Measurements from ENCODE around the gene SLC25A24. TPM values are rescaled to one million over a fixed set of nuclear protein-coding genes. Genes with fewer than 3 reads are reported as not detected.
"Not testable (repeated sequence)": the region's sequence is repeated elsewhere in the genome, so short reads cannot be mapped to it uniquely, and the experiment has no call there.

The SLC25A24 gene
- total RNA-seq, 1 experiment from 2014 or later = 71.5 TPM

DNA sequence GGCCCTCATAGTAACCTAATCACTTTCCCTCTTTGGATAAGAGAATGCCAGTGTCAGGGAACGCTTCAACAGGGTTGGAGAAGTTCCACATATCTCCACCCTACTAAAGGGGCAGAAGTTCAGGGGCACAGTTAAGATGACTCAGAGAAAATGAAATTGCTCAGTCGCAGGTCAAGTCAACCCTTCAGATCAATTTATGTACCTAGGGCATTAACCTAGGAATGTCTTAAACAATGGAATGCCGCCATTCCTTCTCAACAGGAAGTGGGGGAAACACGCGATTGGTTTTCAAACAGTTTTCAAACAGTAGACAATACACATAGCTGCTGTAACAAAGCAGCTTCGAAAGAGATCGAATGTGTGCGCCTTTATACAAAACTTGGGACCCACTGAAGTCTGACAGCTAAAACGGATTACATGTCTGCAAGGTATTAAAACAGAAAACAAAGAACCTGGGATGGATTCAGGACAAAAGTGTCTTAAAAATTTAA lies 897 bp downstream of the SLC25A24 start:
- peak; percentile 43 for DNase-seq (ENCODE audit: low read depth)

DNA sequence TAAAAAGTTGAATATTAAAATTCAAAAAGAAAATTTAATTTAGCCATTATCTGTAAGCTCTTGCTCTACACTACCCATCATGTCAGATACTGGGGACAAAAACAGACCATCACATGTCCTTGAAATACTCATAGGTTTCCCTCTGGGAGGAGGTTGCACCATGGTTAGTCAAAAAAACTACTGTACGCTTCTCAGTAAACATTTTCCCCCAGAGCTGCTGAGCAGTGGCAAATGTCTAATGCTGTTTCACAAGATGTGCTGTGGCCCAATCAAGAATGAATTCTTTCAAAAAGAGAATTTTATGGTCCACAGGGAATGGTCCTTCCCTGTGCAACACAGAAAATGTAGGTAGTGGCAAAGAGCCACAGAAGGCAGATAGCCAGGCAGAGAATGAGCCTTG lies 6.1 kb downstream of the SLC25A24 start:
- no peak for DNase-seq (ENCODE audit: low read depth)

- DNase-seq (ENCODE audit: low read depth) = no peak
These were observed 6.8 kb downstream of the SLC25A24 start for GRCh38 chr1:108193333-108193732.

DNA sequence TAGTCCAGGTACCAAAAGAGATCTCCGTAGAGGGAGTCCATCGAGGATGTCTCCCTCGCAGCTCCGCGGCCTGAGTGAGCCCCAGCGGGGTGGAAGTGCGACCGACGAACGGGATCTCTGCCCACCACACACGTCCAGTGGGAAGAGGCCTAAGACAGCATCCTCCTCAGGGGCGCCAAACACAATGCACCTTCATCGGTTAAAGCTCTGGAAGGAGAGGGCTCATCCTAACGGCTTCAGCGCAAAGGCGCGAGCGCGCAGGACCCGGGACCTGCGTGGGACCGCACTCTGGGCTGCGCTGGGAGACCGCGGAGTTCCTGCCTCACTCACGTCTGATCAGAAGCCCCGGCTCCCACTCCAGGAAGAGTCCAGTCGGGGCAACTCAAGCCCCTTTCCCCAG lies 7.6 kb downstream of the SLC25A24 start:
- no peak for DNase-seq (ENCODE audit: low read depth)

DNA sequence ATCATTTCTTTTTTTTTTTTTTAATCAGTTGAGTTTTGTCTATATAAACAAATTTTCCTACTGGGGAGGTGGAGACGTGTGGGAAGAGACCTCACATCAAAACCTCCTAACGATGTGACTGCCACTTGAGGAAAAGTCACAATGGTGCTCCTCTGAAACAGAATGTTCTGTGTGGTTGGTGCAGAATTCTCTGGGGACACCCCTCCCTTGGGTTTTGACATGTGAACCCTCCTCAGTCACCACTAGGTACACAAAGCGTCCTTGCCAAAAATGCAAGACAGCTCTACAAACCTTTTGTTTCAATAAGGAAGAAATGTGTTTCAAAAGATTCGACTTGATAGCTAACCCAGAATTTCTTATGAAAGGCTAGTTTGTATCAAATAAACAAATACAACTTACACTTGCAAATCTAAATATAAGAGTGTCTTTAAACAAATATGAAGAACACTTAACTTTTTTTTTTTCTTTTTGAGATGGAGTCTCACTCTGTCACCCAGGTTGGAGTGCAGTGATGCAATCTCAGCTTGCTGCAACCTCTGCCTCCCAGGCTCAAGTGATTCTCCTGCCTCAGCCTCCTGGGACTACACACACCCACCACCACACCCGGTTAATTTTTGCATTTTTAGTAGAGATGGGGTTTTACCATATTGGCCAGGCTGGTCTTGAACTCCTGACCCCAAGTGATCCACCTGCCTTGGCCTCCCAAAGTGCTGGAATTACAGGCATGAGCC lies 9.3 kb downstream of the SLC25A24 start:
- peak; percentile 43 for DNase-seq (ENCODE audit: low read depth)

DNA sequence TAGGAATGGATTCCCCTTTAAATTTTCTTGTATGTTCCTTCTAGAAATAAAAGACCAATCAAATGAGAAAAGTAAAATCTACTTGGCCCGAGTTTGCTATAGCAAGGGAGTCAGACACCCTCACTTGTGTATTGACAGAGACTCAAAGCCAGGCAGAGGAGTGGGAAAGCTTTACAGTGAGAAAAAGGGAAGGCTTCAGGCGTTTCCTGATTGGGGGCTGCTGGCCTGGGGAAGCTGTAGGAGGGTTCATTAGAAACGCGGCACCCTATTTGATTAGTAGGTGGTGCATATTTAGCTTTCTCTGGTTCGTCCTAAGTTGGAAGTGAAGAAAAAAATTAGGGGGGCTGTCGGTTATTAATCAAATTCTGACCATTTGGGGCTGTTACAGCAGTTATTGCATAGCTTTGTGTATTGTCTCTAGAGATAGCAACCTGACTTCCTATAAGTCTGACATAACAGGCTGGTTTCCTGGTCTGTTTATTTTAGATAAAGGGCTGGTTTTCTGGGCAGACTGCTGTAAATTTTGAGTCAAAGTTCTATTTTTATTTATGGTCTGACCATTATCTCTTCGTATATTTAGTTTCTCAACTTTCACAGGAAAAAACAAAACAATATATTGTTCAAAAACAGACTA lies 10.0 kb downstream of the SLC25A24 start:
- no peak for DNase-seq (ENCODE audit: low read depth)

DNA sequence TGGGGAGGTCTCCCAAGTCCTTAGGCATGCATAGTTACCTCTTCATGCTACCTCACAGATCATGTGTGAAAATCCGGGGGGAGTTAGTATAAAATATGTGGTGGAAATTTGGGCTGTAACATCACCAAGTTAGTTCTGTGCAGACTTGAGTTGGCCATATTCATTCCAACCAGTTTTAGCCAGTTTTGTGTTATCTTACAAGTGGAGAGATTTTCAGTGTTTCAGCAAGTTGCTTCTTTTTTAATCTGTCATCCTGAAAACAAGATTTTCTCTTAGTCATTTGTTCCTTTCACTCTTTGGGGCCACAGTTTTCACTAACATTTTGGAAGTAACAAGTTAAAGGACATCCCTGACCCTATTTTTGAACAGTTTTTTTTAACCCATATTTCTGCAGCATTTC lies 11.3 kb downstream of the SLC25A24 start:
- no peak for DNase-seq (ENCODE audit: low read depth)

- DNase-seq (ENCODE audit: low read depth) = no peak
These were observed 17.0 kb downstream of the SLC25A24 start for GRCh38 chr1:108182959-108183700.

DNA sequence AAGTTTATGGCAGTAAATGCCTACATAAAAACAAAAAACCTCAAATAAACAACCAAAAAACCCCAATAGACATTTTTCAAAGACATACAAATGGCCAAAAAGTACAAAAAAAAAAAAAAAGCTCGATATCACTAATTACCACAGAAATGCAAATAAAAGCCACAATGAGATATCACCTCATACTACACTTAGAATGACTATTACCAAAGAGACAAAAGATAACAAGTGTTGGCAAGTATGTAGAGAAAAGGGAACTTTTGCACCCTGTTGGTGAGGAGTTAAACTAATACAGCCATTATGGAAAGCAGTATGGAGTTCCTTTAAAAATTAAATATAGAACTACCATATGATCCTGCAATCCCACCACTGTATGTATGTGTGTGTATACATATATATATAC lies 21.1 kb downstream of the SLC25A24 start:
- DNase-seq (ENCODE audit: low read depth) = no peak

DNA sequence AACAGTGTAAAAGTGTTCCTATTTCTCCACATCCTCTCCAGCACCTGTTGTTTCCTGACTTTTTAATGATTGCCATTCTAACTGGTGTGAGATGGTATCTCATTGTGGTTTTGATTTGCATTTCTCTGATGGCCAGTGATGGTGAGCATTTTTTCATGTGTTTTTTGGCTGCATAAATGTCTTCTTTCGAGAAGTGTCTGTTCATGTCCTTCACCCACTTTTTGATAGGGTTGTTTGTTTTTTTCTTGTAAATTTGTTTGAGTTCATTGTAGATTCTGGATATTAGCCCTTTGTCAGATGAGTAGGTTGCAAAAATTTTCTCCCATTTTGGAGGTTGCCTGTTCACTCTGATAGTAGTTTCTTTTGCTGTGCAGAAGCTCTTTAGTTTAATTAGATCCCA lies 37.7 kb downstream of the SLC25A24 start:
- DNase-seq (ENCODE audit: low read depth) = not testable (repeated sequence)

GRCh38 chr1:108159951-108160350 lies 40.2 kb downstream of the SLC25A24 start:
- DNase-seq (ENCODE audit: low read depth) = not testable (repeated sequence)

DNA sequence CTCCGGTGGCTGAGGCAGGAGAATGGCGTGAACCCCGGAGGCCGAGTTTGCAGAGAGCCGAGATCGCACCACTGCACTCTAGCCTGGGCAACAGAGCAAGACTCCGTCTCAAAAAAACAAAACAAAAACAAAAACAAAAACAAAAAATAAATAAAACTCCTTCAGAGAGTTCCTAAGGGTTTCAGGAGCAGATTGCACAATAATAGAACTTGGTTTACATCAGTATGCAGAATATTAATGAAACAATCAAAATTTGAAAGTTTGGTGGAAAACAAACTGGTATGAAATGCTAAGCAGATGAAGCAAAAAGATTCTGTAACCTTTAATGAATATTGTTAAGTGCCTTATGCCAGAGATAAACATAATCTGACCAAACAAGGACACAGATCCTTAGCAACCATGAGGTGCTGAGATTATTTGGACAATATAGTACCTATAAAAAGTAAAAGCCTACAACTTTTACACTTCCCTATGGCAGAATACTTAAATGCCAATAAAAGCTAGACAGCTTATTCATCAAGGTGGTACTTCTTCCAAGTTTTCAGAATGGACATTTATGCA lies 41.2 kb downstream of the SLC25A24 start:
- DNase-seq (ENCODE audit: low read depth) = no peak

GRCh38 chr1:108154314-108154713 lies 45.8 kb downstream of the SLC25A24 start:
- no peak for DNase-seq (ENCODE audit: low read depth)

DNA sequence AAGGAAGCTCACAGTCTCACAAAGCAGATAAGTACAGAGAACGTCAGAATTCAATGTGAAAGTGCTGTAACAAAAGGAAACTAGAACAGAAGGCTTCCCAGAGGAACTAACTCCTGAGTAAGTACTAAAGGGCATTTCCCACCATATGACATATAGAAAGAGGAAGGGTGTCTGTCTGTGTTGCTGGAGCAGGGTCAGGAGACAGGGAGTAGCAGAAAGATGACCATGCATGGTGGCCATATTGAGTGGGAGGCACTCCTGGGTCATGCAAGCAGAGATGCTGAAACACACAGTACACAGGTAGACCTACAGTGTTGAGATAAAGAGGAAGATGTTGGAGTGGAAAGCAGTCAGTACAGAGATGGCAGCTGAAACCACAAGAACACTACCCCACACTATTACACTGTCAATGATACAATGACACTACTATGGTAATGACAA lies 47.3 kb downstream of the SLC25A24 start:
- no peak for DNase-seq (ENCODE audit: low read depth)

- DNase-seq (ENCODE audit: low read depth) = no peak
These were observed 48.6 kb downstream of the SLC25A24 start for GRCh38 chr1:108151548-108151947.

GRCh38 chr1:108149796-108150467 lies 50.2 kb downstream of the SLC25A24 start:
- DNase-seq (ENCODE audit: low read depth) = no peak

DNA sequence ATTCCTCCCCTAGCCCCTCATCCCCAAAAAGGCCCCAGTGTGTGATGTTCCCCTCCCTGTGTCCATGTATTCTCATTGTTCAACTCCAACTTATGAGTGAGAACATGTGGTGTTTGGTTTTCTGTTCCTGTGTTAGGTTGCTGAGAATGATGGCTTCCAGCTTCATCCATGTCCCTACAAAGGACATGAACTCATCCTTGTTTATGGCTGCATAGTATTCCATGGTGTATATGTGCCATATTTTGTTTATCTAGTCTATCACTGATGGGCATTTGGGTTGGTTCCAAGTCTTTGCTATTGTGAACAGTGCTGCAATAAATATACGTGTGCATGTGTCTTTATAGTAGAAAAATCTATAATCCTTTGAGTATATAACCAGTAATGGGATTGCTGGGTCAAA lies 55.6 kb downstream of the SLC25A24 start:
- DNase-seq (ENCODE audit: low read depth) = not testable (repeated sequence)

GRCh38 chr1:108142773-108143394 lies 57.3 kb downstream of the SLC25A24 start:
- DNase-seq (ENCODE audit: low read depth) = peak; percentile 18

DNA sequence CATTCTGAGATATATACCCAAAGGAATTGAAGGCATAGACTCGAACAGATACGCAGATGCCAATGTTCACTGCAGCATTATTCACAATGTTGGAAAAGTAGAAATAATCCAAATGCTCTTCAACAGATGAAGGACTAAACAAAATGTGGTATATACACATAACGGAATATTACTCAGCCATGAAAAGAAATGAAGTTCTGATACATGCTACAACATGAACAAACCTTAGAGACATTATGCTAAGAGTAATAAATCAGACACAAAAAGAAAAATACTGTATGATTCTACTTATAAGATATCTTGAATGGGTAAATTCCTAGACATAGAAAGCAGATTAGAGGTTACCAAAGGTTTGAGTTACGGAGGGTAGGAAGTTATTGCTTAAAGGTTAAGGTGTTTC lies 57.9 kb downstream of the SLC25A24 start:
- DNase-seq (ENCODE audit: low read depth) = no peak

DNA sequence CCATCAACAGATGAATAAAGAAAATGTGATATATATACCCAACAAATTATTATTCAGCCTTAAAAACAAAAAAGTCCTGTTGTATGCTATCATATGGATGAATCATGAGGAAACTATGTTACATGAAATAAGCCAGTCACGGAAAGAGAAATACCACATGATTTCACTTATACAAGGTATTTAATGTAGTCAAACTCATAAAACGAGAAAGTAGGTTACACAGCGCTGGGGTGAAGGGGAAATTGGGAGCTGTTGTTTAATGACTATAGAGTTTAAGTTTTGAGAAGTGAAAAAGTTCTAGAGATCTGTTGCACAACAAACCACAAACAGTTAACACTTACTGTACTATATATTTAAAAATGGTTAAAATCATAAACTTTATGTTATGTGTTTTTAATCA lies 58.5 kb downstream of the SLC25A24 start:
- no peak for DNase-seq (ENCODE audit: low read depth)

DNA sequence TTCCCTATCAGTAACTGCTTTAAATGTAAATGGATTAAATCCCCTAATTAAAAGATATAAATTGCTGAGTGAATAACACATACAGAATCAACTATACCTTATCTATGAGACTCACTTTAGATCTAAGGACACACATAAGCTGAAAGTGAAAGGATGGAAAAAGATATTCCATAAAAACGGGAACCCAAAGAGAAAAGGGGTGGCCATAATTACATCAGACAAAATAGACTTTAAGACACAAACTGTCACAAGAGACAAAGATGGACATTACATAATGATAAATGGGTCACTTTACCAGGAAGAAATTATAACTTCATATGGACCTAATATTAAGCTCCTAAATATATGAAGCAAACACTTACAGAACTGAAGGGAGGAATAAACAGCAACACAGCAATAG lies 59.2 kb downstream of the SLC25A24 start:
- no peak for DNase-seq (ENCODE audit: low read depth)
